GM18505 (cell line): ENCODE measurements around the gene EXOSC5.
"Not testable (repeated sequence)": the region's sequence is repeated elsewhere in the genome, so short reads cannot be mapped to it uniquely, and the experiment has no call there.

Experiments used
- ATAC-seq: cut with Tn5 transposase; IDR thresholded peaks from one replicate; pipeline ENCODE4 v1.9.1; 2021; ENCODE audit not compliant: unreplicated experiment
- POLR2A ChIP-seq: IDR thresholded peaks from 4 replicates; pipeline ENCODE4 v1.6.1; 2011; ENCODE audit warnings: borderline replicate concordance; ENCODE audit not compliant: insufficient read depth, insufficient read length; ENCODE audit errors: extremely low read depth

EXOSC5 gene

DNA sequence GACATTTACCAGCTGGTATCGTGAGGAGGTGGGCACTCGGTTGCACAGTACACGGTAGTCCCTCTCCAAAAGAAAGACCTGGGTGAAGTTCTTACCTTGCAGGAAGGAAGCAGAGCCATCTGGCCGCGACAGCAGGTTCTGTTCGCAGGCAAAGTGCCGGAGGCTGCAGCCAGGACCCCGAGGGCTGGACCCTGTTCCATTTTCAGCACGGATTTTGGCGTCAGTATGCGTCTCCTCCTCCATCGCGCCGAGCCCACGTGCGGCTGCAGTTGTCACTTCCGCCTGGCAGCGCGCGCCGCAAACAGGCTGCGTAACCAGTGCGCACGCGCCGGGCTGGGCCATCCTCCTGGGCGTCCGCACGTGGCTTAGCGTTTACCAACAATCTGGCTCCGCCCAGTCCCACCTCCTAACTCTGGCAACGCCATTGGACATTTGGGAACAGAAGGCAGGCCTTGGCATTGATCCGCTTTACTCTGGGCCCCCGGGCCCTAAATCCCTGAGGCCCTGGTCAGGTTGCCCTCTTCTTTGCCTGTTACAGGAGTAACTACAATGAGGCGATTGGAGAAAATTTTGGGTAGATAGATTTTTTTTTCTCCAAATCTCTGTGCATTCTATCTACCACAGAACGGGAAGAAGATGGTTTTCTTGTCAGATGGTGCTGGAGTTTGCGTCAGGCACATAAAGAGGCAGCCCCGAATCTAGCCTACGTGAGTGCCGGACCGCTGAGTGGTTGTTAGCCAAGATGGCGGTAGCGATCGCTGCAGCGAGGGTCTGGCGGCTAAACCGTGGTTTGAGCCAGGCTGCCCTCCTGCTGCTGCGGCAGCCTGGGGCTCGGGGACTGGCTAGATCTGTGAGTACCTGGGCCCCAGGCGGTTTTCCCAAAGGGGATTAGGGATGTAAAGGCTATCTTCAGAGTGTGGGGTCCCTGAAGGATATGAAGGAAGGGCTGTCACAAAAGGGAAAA lies at the start of gene EXOSC5, which contains the start of gene BCKDHA:
TSS of gene EXOSC5 (minus strand) at position 274 of the 964 bp plus-strand sequence. CDS start at position 243, 31 bp downstream.
TSS of gene BCKDHA (plus strand) at position 733 of the 964 bp plus-strand sequence. CDS start at position 743, 10 bp downstream.
- peak; percentile 65 for TF ChIP-seq POLR2A
- ATAC-seq: peak; percentile 77

DNA sequence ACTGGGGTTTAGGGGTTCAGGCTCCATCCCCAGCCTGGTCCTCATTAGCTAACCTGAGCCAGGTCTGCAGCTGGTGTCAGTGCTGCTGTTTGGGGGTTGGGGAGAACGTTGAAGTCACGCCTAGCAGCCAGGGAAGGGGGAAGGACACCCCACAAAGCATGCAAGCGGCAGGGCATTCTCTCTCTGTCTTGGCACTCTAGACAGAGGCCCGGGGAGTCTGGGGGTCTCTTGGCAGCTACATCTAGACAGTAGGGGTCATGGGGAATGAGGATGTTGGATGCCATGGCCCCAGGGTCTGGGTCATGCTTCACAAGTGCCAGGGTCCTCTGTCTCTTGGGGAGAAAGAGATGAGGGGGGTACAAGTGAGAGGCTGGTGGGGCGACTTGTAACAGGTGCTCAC lies 48.4 kb upstream of the EXOSC5 start:
- no peak for TF ChIP-seq POLR2A
- ATAC-seq: no peak

- ATAC-seq: no peak
- no peak for TF ChIP-seq POLR2A
These were observed 46.8 kb upstream of the EXOSC5 start for GRCh38 chr19:41443813-41444455.

GRCh38 chr19:41442473-41443355 lies 45.6 kb upstream of the EXOSC5 start, which contains the start of gene ERICH4:
Gene ERICH4, plus strand, starts transcription at chr19:41443156. Its CDS starts 14 bp downstream, at chr19:41443170.
- ATAC-seq: no peak
- TF ChIP-seq POLR2A: no peak

- ATAC-seq: no peak
- no peak for TF ChIP-seq POLR2A
These were observed 44.3 kb upstream of the EXOSC5 start for GRCh38 chr19:41441321-41441945.

DNA sequence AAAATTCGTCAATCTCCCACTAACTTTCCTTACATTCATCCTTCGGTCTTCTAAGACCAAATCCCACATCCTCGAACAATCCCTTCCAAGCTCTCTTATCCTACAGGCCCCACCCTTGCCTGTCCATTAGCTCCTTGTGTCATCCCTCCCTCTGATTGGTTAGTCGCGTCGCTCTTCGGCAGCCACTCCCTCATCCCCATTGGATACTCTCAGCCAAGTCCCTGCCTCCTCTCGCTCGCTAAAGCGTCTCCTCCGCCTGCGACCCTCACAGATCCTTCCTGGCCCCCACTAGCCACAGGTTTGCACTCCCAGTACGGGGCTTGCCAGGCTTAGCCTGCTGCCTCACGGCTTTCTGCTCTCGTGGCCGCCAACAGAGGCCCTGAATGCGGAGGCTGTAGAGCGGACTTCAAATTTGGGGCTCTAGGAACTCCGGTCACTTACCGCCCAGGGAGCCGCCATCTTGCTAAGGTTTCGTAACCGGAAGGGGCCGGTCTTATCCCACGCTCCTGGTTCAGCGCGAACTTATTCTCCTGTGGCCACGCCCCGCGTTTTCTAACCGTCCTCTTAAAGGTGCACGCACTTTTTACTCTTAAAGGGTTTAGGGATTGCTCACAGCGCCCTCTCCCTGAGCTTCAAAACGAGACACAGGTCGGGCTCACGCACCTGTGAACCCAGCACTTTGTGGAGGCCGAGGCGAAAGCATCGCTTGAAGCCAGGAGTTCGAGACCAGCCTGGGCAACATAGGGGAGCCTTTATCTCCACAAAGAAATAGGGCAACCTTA lies 42.5 kb upstream of the EXOSC5 start, which contains the start of gene DMAC2:
TSS of gene DMAC2 (minus strand) at position 472 of the 782 bp plus-strand sequence. CDS start at position 459, 13 bp downstream.
- peak; percentile 88 for TF ChIP-seq POLR2A
- ATAC-seq: peak; percentile 87

DNA sequence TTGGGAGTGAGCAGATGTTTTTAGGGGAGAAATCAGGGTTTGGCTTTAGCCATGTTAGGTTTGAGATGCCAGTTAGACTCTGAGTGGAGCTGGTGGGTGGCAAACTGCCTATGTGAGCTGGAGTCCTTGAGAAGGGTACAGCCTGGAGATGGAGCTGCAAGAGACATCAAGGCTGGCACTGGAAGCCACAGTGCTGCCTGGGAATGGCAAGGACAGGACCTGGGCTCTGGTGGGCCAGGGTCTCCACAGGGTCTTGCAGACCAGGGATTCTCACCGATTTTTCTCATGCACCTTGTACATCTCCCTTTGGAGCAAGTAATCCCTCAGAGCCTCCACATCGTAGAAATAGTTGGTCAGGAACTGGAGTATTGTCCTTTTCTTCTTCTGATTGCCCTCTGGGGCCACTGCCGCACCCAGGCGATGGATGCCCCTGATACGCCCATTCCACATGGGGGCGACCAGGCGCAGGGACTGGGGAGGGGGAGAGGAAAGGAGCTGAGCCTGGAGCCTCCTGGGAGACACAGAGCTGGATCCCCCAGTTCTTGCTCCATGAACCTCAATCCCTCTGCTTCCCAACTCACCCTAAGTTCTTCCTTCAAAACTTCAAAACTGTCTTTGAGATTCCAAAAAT lies 40.9 kb upstream of the EXOSC5 start:
- no peak for TF ChIP-seq POLR2A
- ATAC-seq: no peak

DNA sequence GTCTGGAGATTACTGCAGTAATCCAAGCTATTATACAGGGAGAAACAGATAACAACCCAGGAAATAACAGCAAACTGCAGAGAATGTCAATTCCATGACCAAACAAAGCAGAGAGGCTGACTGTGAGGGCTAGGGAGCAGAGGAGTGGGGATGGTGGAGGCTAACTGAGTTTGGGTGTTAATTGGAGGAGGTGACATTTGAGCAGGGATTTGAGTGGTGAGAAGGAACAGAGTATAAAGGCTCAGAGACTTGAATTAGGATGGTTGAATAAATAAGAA lies 39.5 kb upstream of the EXOSC5 start:
- ATAC-seq: no peak
- TF ChIP-seq POLR2A: no peak

- no peak for TF ChIP-seq POLR2A
- no peak for ATAC-seq
These were observed 38.9 kb upstream of the EXOSC5 start for GRCh38 chr19:41435936-41436673.

DNA sequence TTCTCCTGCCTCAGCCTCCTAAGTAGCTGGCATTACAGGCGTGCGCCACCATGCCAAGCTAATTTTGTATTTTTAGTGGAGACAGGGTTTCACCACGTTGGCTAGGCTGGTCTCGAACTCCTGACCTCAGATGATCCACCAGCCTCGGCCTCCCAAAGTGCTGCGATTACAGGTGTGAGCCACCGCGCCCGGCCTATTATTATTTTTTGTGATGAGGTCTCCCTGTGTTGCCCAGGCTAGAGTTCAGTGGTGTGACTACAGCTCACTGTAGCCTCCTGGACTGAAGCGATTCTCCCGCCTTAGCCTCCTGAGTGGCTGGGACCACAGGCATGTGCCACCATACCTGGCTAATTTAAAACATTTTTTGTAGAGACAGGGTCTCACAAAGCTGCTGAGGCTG lies 38.2 kb upstream of the EXOSC5 start:
- not testable (repeated sequence) for ATAC-seq

DNA sequence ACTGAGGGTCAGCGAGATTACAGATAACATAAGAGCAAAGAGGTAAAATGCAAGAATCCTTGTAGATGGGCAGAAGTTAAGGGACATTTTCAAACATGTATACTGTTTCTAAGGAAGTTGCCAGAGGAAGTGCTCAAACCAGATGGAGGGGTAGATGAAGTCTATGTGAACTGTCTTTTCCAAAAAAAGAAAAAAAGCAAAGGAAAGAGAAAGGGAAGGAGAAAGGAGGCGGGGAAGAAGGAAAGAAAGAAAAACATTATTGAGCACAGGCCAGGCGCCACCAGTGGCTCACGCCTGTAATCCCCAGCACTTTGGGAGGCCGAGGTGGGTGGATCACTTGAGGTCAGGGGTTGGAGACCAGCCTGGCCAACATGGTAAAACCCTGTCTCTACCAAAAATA lies 37.3 kb upstream of the EXOSC5 start:
- TF ChIP-seq POLR2A: no peak
- ATAC-seq: no peak
